Hepatocyte (in vitro differentiated cells): ENCODE data around the gene SIRT7. TPM values are rescaled to one million over a fixed set of nuclear protein-coding genes. Genes with fewer than 3 reads are reported as not detected.

ENCODE experiments used
- DNase-seq: peaks from one replicate; pipeline ENCODE4 v3.0.0-alpha.2; 2016; ENCODE audit warnings: low spot score
- H2AFZ ChIP-seq: fragments of 200-600 bp; sonication (generic); 2 replicates; pipeline ENCODE4 v1.6.0; 2016; ENCODE audit warnings: antibody characterized with exemption, mild to moderate bottlenecking
- H3K27ac ChIP-seq: fragments of 200-600 bp; sonication (generic); 2 replicates; pipeline ENCODE4 v1.5.1; 2016; ENCODE audit warnings: mild to moderate bottlenecking
- H3K27me3 ChIP-seq: fragments of 200-600 bp; sonication (generic); 2 replicates; pipeline ENCODE4 v1.6.1; 2016
- H3K36me3 ChIP-seq: fragments of 200-600 bp; sonication (generic); replicated peaks from 2 replicates; pipeline ENCODE4 v1.5.1; 2016; ENCODE audit warnings: low read depth; ENCODE audit not compliant: insufficient read depth
- H3K4me1 ChIP-seq: fragments of 200-600 bp; sonication (generic); 2 replicates; pipeline ENCODE4 v1.5.1; 2016; ENCODE audit warnings: mild to moderate bottlenecking, moderate library complexity; ENCODE audit not compliant: insufficient read depth
- H3K4me2 ChIP-seq: fragments of 200-600 bp; sonication (generic); 2 replicates; pipeline ENCODE4 v1.6.0; 2016
- H3K4me3 ChIP-seq: fragments of 200-600 bp; sonication (generic); 2 replicates; pipeline ENCODE4 v1.5.1; 2016; ENCODE audit warnings: mild to moderate bottlenecking
- H3K79me2 ChIP-seq: fragments of 200-600 bp; sonication (generic); 2 replicates; pipeline ENCODE4 v1.6.0; 2017; ENCODE audit warnings: mild to moderate bottlenecking
- H3K9me2 ChIP-seq: fragments of 200-600 bp; sonication (generic); replicated peaks from 2 replicates; pipeline ENCODE4 v1.6.0; 2017; ENCODE audit warnings: mild to moderate bottlenecking; ENCODE audit not compliant: insufficient read depth
- H3K9me3 ChIP-seq: fragments of 200-600 bp; sonication (generic); 2 replicates; pipeline ENCODE4 v1.5.1; 2016; ENCODE audit warnings: low read depth, mild to moderate bottlenecking
- H4K20me1 ChIP-seq: fragments of 200-600 bp; sonication (generic); 2 replicates; pipeline ENCODE4 v1.6.0; 2016; ENCODE audit warnings: mild to moderate bottlenecking; ENCODE audit not compliant: insufficient read depth, poor library complexity, severe bottlenecking
- CTCF ChIP-seq: fragments of 200-600 bp; sonication (generic); IDR thresholded peaks from 2 replicates; pipeline ENCODE4 v1.5.1; 2016; ENCODE audit warnings: antibody characterized with exemption, mild to moderate bottlenecking; ENCODE audit not compliant: poor library complexity
- EZH2 ChIP-seq: fragments of 200-600 bp; sonication (generic); IDR thresholded peaks from 2 replicates; pipeline ENCODE4 v1.6.1; 2016; ENCODE audit warnings: antibody characterized with exemption, mild to moderate bottlenecking, borderline replicate concordance
- EZH2phosphoT487 ChIP-seq: fragments of 200-600 bp; sonication (generic); IDR thresholded peaks from one replicate; pipeline ENCODE4 v1.6.1; 2018; ENCODE audit warnings: antibody characterized with exemption, mild to moderate bottlenecking, low read depth, moderate library complexity; ENCODE audit not compliant: unreplicated experiment, severe bottlenecking
- WGBS: methylation state at CpG from one replicate; pipeline ENCODE4 v1.1.6; 2016; ENCODE audit warnings: low lambda C conversion rate; ENCODE audit errors: missing lambda C conversion rate; 5-methylcytosine and 5-hydroxymethylcytosine counted together
- polyA plus RNA-seq: library from polyadenylated mRNA; unstranded; fragments of >200 nt; fragmentation: Nextera tagmentation; extraction: Ambion mirVana; gene quantifications from 2 replicates; pipeline ENCODE4 v1.2.1, GENCODE V29; 2016
- total RNA-seq: library from RNA; depleted of rRNA; stranded (reverse); fragments of >200 nt; gene quantifications from 2 replicates; pipeline ENCODE4 v1.2.3, GENCODE V29; 2014

The SIRT7 gene
- total and polyA plus RNA-seq, 2 experiments from 2014 or later, result 16.5 to 35.2 TPM

GRCh38 chr17:81911969-81912368, 6.0 kb downstream of the SIRT7 start:
- DNase-seq, result no peak
- no peaks in the 10 kb centered on the region for H3K9me3 ChIP-seq
- H3K4me3 ChIP-seq, result no peak overlapping the region
- no peaks in the 10 kb centered on the region for H3K9me2 ChIP-seq
- no peaks in the 10 kb centered on the region for H3K36me3 ChIP-seq
- H3K27me3 ChIP-seq, result no peaks in the 10 kb centered on the region
- no peak overlapping the region for H2AFZ ChIP-seq
- peaks cover 41% of the 10 kb centered on the region for H3K79me2 ChIP-seq
- WGBS, result 89% methylated on average over 19 of the region's 19 CpGs
- H4K20me1 ChIP-seq, result peaks cover 4% of the 10 kb centered on the region
- H3K4me1 ChIP-seq, result peaks cover 28% of the 10 kb centered on the region
- TF ChIP-seq EZH2phosphoT487, result no peak
- no peak for TF ChIP-seq CTCF
- no peak for TF ChIP-seq EZH2
- peak overlapping the region; percentile 82 for H3K27ac ChIP-seq
- peak overlapping the region; percentile 79 for H3K4me2 ChIP-seq

DNA sequence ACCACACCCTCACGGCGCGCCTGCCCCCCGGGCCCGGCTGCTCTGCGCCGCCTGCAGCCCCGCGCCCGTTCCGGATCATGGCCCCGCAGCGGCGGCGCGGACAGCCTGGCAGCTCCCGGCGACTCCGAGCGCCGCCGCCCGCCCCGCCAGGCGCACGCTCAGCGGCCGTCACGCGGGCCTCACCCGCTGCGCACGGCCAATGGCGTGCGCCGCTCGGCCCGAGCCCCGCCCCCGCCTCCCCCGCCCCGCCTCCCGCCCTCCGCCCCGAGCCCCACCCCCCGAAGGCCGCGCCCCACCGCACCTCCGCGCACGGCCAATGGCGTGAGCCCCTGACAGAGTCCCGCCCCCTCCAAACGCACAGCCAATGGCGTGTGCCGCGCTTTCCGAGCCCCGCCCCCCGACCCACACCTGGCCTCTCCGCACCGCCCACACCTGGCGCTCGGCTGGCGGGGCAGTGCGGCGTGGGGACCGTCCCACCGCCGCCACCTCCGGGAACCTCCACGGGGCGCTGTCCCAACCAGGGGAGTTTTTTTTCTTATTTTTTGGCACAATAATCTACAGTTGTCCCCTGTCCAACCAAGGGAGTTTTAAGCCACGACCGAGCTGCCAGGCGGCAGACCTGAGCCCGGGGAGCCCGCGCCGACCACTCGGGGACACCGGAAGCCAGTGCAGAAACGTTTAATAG, 6.6 kb downstream of the SIRT7 start, which contains the start of gene PCYT2:
TSS of gene PCYT2 (minus strand) at position 123 of the 685 bp plus-strand sequence. CDS start at position 79, 44 bp downstream.
- TF ChIP-seq EZH2phosphoT487 (no peak), CTCF (peak; percentile 22)
- peak; percentile 98 for DNase-seq

GRCh38 chr17:81910840-81911276, 7.1 kb downstream of the SIRT7 start:
- Histone ChIP-seq H3K27ac (peak overlapping the region; percentile 88), H3K27me3 (no peaks in the 10 kb centered on the region), H3K9me2 (no peaks in the 10 kb centered on the region), H3K4me3 (peak overlapping the region; percentile 66), H4K20me1 (peaks cover 4% of the 10 kb centered on the region), H3K4me1 (peaks cover 19% of the 10 kb centered on the region), H3K9me3 (no peaks in the 10 kb centered on the region), H2AFZ (no peak overlapping the region), H3K79me2 (peaks cover 31% of the 10 kb centered on the region), H3K36me3 (no peaks in the 10 kb centered on the region), H3K4me2 (peak overlapping the region; percentile 98)
- under 1% methylated on average over 28 of the region's 55 CpGs for WGBS
- peak; percentile 54 for DNase-seq
- TF ChIP-seq CTCF (no peak), EZH2 (no peak), EZH2phosphoT487 (no peak)

More for the DNA sequence above, 6.6 kb downstream of the SIRT7 start, which contains the start of gene PCYT2:
- H3K4me3 ChIP-seq, result peak within 1 kb of the TSS; percentile 66
- H3K4me2 ChIP-seq, result peak within 1 kb of the TSS; percentile 98
- WGBS, result 26% methylated on average over 23 of the region's 84 CpGs
- no peaks in the 10 kb centered on the region for H3K36me3 ChIP-seq
- H3K27ac ChIP-seq, result peak within 1 kb of the TSS; percentile 88
- H2AFZ ChIP-seq, result no peak within 1 kb of the TSS
- no peaks in the 10 kb centered on the region for H3K9me2 ChIP-seq
- H3K9me3 ChIP-seq, result no peaks in the 10 kb centered on the region
- H4K20me1 ChIP-seq, result peaks cover 4% of the 10 kb centered on the region
- H3K79me2 ChIP-seq, result peaks cover 35% of the 10 kb centered on the region
- no peaks in the 10 kb centered on the region for H3K27me3 ChIP-seq
- peaks cover 24% of the 10 kb centered on the region for H3K4me1 ChIP-seq
